GM19099 (cell line): ENCODE results near the gene SLC26A9.

ENCODE experiments used
- POLR2A ChIP-seq: IDR thresholded peaks from 3 replicates; pipeline ENCODE4 v1.6.1; 2011; ENCODE audit warnings: low read depth; ENCODE audit not compliant: insufficient read length; ENCODE audit errors: extremely low read depth

The SLC26A9 gene

DNA sequence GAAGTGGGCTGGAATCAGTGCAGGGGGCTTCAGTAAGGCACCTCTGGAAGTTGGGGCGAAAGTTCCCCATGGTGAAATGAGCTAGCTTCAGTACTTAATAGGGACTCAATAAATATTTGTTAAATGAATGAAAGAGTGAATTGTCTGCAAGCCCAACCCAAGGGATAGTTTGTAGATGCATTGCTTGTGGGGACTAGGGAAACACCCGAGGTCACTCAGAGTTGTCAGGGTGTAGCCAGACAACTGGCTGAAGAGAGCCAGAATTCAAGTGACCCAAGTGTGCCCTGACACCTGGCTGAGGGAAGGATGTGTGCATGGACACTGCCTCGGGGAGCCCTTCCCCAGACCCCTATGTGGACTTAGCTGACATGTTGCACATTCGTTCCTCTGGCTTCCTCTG, 1.3 kb upstream of the SLC26A9 start:
- no peak for TF ChIP-seq POLR2A

- no peak for TF ChIP-seq POLR2A
Observed at GRCh38 chr1:205942631-205943159, 561 bp downstream of the SLC26A9 start.

DNA sequence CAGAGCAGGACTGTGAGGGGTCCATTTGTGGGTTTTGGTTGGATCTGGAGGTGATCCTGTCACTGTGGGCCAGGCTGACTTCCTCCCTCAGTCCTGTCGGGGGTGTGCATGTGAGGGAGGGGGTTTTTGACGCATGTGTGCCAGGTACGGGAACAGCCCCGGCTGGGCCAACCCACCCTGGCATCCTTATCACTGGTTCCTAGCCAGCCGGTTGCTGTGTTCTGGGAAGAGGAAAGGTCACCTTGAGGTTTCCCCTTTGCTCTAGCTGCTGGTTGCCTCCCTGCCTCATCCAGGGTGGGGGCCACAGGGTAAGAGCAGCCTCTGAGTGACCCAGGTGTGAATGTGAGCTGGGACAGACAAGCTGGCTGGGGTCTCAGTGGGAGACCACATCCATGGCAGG, 2.5 kb downstream of the SLC26A9 start:
- no peak for TF ChIP-seq POLR2A

GRCh38 chr1:205939690-205940330, 3.4 kb downstream of the SLC26A9 start:
- TF ChIP-seq POLR2A: no peak

- no peak for TF ChIP-seq POLR2A
Observed at GRCh38 chr1:205938682-205939081, 4.6 kb downstream of the SLC26A9 start.

- no peak for TF ChIP-seq POLR2A
Observed at GRCh38 chr1:205936846-205937586, 6.2 kb downstream of the SLC26A9 start.

- no peak for TF ChIP-seq POLR2A
Observed at GRCh38 chr1:205936311-205936710, 6.9 kb downstream of the SLC26A9 start.

DNA sequence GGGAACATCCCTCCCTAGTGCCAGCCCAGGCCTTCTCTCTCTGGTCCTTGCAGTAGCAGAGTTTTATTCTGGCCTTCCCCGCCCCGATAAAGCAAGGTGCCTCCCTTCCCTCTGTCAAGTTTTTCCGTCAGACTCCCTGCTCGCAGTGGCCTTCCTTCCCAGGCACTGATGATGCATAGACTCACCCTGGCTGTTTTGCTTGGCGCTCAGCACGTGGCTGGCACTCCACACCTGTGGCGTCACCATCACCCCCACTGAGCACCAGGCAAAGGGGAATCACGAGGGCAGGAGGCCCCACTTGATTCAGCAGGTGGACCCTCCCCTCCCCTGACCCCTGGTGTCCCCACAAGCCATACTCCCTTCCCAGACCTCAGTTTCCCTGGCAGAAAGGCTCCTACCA, 7.4 kb downstream of the SLC26A9 start:
- TF ChIP-seq POLR2A: no peak

- no peak for TF ChIP-seq POLR2A
Observed at GRCh38 chr1:205934788-205935187, 8.5 kb downstream of the SLC26A9 start.

- TF ChIP-seq POLR2A: no peak
Observed at GRCh38 chr1:205933671-205934618, 9.3 kb downstream of the SLC26A9 start.

DNA sequence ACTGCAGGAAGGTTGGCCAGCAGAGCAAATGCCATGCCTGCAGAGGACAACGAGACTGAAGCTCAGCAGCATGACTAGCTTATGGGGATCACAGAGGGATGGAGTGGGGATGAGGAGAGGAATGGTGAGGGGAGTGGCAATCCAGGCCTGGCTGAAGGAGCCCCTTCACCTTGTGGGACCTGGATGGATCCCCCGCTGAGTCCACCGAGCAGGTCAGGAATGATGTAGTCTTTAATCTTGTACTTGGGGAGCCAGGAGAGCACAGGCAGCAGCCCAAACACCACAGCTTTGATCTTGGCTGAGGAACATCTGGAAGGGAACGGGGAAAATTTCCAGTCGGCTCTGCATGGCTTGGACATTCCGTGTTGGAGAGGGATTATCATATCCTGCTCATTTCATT, 10.5 kb downstream of the SLC26A9 start:
- TF ChIP-seq POLR2A: no peak

DNA sequence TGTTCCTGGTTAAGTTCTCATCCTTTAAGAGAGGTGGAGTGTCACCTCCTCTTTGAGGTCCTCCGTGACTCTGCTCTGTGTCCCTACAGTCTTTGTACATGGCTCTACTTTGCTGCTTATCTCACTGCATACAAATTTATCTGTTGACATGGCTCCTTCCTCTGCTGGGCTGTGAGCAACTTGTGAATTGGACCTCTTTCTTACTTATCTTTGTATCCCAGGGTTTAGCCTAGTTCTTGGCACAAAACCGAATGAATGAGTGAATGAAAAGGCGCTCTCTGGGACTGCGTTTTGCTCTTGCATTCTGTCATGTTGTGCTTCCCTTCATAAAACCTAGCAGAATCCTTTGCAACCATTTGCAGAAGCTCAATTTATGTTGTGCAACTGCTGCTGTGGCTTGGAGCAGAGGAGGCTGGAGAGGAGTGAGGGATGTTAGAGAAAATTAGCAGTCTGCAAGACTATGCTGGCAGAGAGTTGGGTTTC, 12.4 kb downstream of the SLC26A9 start:
- no peak for TF ChIP-seq POLR2A

GRCh38 chr1:205930195-205930577, 13.1 kb downstream of the SLC26A9 start:
- no peak for TF ChIP-seq POLR2A

DNA sequence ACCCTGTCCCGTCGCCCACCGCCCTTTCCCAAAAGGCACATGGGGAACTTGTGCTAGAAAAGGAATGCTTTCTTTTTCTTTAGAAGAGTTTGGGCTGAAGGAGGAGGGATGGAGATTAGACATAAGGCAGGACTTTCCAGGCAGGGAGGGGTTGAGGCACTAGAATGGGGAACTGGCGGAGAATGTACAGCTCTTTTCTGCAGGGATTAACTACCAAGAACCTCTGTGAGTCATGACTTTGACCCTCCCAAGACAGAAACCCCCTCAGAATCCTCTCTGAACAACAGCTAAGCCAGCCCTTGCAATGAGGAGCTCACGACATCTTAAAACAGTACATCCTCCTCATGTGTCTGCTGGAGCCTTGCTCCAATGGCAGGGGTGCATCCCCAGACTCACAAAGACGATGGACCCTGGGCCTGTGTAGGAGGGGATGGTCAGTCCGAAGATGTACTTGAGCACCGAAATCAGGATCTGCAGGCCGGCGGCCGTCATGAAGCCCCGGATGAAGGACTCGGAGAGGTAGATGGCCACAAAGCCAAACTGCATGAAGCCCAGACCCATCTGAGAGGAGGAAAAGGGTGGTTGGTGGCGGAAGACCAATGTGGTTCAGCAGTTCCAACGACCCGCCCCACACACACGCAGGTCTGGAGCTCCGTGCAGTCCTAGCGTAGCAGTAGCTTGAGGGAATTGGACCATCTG, 13.6 kb downstream of the SLC26A9 start:
- no peak for TF ChIP-seq POLR2A
